ACC112 (cell line): ENCODE results near the gene KYAT1.

Experiments used
- H2AFZ ChIP-seq: fragments of 200-600 bp; sonication (generic); one replicate; pipeline ENCODE4 v1.6.0; 2017; ENCODE audit warnings: antibody characterized with exemption, low read length; ENCODE audit not compliant: unreplicated experiment
- H3K27ac ChIP-seq: fragments of 200-600 bp; sonication (generic); 2 replicates; pipeline ENCODE4 v1.5.1; 2014; ENCODE audit warnings: low read depth, mild to moderate bottlenecking, antibody characterized with exemption, low read length, moderate library complexity
- H3K27me3 ChIP-seq: fragments of 200-600 bp; sonication (generic); 2 replicates; pipeline ENCODE4 v1.6.1; 2014; ENCODE audit warnings: mild to moderate bottlenecking, antibody characterized with exemption, low read length, moderate library complexity, mixed read lengths; ENCODE audit not compliant: insufficient read depth
- H3K36me3 ChIP-seq: fragments of 200-600 bp; sonication (generic); 2 replicates; pipeline ENCODE4 v1.6.1; 2016; ENCODE audit warnings: mild to moderate bottlenecking, antibody characterized with exemption, low read length, moderate library complexity, mixed read lengths; ENCODE audit not compliant: insufficient read depth
- H3K4me1 ChIP-seq: fragments of 200-600 bp; sonication (generic); one replicate; pipeline ENCODE4 v1.6.1; 2016; ENCODE audit warnings: low read length, mixed read lengths; ENCODE audit not compliant: insufficient read depth, unreplicated experiment, control insufficient read depth
- H3K4me3 ChIP-seq: fragments of 200-600 bp; sonication (generic); 2 replicates; pipeline ENCODE4 v1.5.1; 2014; ENCODE audit warnings: mild to moderate bottlenecking, low read depth, low read length
- H3K79me2 ChIP-seq: fragments of 200-600 bp; sonication (generic); one replicate; pipeline ENCODE4 v1.6.0; 2016; ENCODE audit warnings: low read length; ENCODE audit not compliant: control insufficient read depth, unreplicated experiment, insufficient read depth

KYAT1 gene

GRCh38 chr9:128881884-128882676, at the start of gene KYAT1, which contains the start of gene LRRC8A:
Gene KYAT1, minus strand, starts transcription at chr9:128881950. Its CDS starts 36,545 bp downstream, at chr9:128845405.
Gene LRRC8A, plus strand, starts transcription at chr9:128882133. Its CDS starts 25,032 bp downstream, at chr9:128907165.
- peak within 1 kb of the TSS; percentile 69 for H3K27ac ChIP-seq
- no peaks in the 10 kb centered on the region for H3K36me3 ChIP-seq
- no peaks in the 10 kb centered on the region for H3K27me3 ChIP-seq
- peak within 1 kb of the TSS; percentile 96 for H2AFZ ChIP-seq
- H3K4me3 ChIP-seq: peak within 1 kb of the TSS; percentile 97
- H3K79me2 ChIP-seq: peaks cover 59% of the 10 kb centered on the region
- H3K4me1 ChIP-seq: peaks cover 15% of the 10 kb centered on the region

GRCh38 chr9:128929560-128929959, 47.8 kb upstream of the KYAT1 start:
- H3K36me3 ChIP-seq: no peaks in the 10 kb centered on the region
- no peaks in the 10 kb centered on the region for H3K27me3 ChIP-seq
- H3K79me2 ChIP-seq: no peaks in the 10 kb centered on the region
- no peak overlapping the region for H3K27ac ChIP-seq
- no peak overlapping the region for H2AFZ ChIP-seq
- H3K4me3 ChIP-seq: no peak overlapping the region
- no peaks in the 10 kb centered on the region for H3K4me1 ChIP-seq

- H3K4me3 ChIP-seq: no peak overlapping the region
- H3K79me2 ChIP-seq: no peaks in the 10 kb centered on the region
These were observed 46.9 kb upstream of the KYAT1 start for GRCh38 chr9:128928624-128929023.

GRCh38 chr9:128927731-128928411, 46.1 kb upstream of the KYAT1 start:
- Histone ChIP-seq H3K79me2 (no peaks in the 10 kb centered on the region), H3K27me3 (no peaks in the 10 kb centered on the region), H3K36me3 (no peaks in the 10 kb centered on the region), H3K4me3 (no peak overlapping the region), H3K4me1 (no peaks in the 10 kb centered on the region), H2AFZ (no peak overlapping the region), H3K27ac (no peak overlapping the region)

More at GRCh38 chr9:128928624-128929023, 46.9 kb upstream of the KYAT1 start:
- H3K27ac ChIP-seq: no peak overlapping the region
- H3K4me1 ChIP-seq: no peaks in the 10 kb centered on the region
- H2AFZ ChIP-seq: no peak overlapping the region
- H3K27me3 ChIP-seq: no peaks in the 10 kb centered on the region
- H3K36me3 ChIP-seq: no peaks in the 10 kb centered on the region

GRCh38 chr9:128923493-128923883, 41.7 kb upstream of the KYAT1 start:
- Histone ChIP-seq H3K27me3 (no peaks in the 10 kb centered on the region), H3K4me3 (no peak overlapping the region), H3K27ac (no peak overlapping the region)

GRCh38 chr9:128921881-128922763, 40.4 kb upstream of the KYAT1 start:
- Histone ChIP-seq H3K4me1 (peaks cover 32% of the 10 kb centered on the region), H3K79me2 (no peaks in the 10 kb centered on the region), H2AFZ (peak overlapping the region; percentile 41), H3K27me3 (no peaks in the 10 kb centered on the region), H3K36me3 (peaks cover 9% of the 10 kb centered on the region; the same call in 1 of the 2 replicates), H3K4me3 (peak overlapping the region; percentile 75), H3K27ac (no peak overlapping the region)

More at GRCh38 chr9:128923493-128923883, 41.7 kb upstream of the KYAT1 start:
- H2AFZ ChIP-seq: no peak overlapping the region
- peaks cover 26% of the 10 kb centered on the region for H3K4me1 ChIP-seq
- no peaks in the 10 kb centered on the region for H3K36me3 ChIP-seq
- H3K79me2 ChIP-seq: no peaks in the 10 kb centered on the region

- Histone ChIP-seq H2AFZ (no peak within 1 kb of the TSS), H3K27ac (peak within 1 kb of the TSS; percentile 52), H3K4me3 (no peak within 1 kb of the TSS)
These were observed 38.8 kb upstream of the KYAT1 start, which contains the start of gene PHYHD1 for GRCh38 chr9:128920381-128921058. Gene PHYHD1, plus strand, starts transcription at chr9:128920982. Its CDS starts 1,342 bp downstream, at chr9:128922324.

GRCh38 chr9:128919402-128920089, 37.8 kb upstream of the KYAT1 start:
- Histone ChIP-seq H3K27me3 (no peaks in the 10 kb centered on the region), H3K27ac (peak overlapping the region; percentile 38), H3K4me3 (no peak overlapping the region), H3K79me2 (peaks cover 7% of the 10 kb centered on the region), H3K36me3 (peaks cover 9% of the 10 kb centered on the region; the same call in 1 of the 2 replicates), H3K4me1 (peaks cover 48% of the 10 kb centered on the region), H2AFZ (no peak overlapping the region)

More at GRCh38 chr9:128920381-128921058, 38.8 kb upstream of the KYAT1 start, which contains the start of gene PHYHD1:
- peaks cover 47% of the 10 kb centered on the region for H3K4me1 ChIP-seq
- no peaks in the 10 kb centered on the region for H3K27me3 ChIP-seq
- H3K36me3 ChIP-seq: peaks cover 9% of the 10 kb centered on the region; the same call in 1 of the 2 replicates
- peaks cover 2% of the 10 kb centered on the region for H3K79me2 ChIP-seq

- peaks cover 13% of the 10 kb centered on the region for H3K79me2 ChIP-seq
- peak overlapping the region; percentile 38; the same call in 1 of the 2 replicates for H3K27ac ChIP-seq
- peaks cover 9% of the 10 kb centered on the region; the same call in 1 of the 2 replicates for H3K36me3 ChIP-seq
- no peak overlapping the region for H3K4me3 ChIP-seq
- H3K4me1 ChIP-seq: peaks cover 48% of the 10 kb centered on the region
- no peak overlapping the region for H2AFZ ChIP-seq
- no peaks in the 10 kb centered on the region for H3K27me3 ChIP-seq
These were observed 37.2 kb upstream of the KYAT1 start for GRCh38 chr9:128918921-128919320.
